GM13976 (cell line): ENCODE measurements around the gene GGT5.
"Not testable (repeated sequence)": the region's sequence is repeated elsewhere in the genome, so short reads cannot be mapped to it uniquely, and the experiment has no call there.

Experiments used
- DNase-seq: peaks from one replicate; pipeline ENCODE4 v3.0.0; 2012; ENCODE audit warnings: low spot score
- in situ Hi-C: fragments of 300-500 bp; cut with MboI; formaldehyde crosslinking; loops from one replicate; pipeline ENCODE4 v1.12.0; 2022; ENCODE audit warnings: low sequenced_read_pairs, mixed read lengths, inconsistent platforms; ENCODE audit not compliant: unreplicated experiment
- TF ChIP-seq, protein P1 (sequence below): IDR thresholded peaks from 2 replicates; pipeline ENCODE4 v1.5.1; 2012; ENCODE audit warnings: borderline replicate concordance, mild to moderate bottlenecking; ENCODE audit not compliant: insufficient read depth; ENCODE audit errors: extremely low read depth, missing control alignments, control extremely low read depth

GGT5 gene

DNA sequence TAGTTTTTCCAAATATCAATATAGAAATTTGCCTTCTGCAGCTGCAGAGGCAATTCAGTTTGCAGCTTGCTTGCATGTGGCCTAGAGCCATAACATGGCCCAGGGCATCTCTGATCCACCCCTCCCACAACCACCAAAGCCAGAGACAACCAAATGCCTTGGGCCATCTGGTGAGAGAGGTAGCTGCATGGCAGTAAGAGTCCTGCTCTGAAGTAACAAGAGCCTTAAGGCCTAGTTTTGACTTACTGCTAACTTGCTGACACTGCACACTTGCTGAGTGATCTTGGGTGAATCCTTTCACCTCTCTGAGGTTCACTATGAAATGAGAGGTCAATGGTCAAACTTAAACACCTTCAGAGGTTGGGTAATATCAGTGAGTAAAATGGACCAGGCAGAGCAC, 20.9 kb upstream of the GGT5 start:
- DNase-seq: no peak
- in situ Hi-C loops: no loop called here
- TF ChIP-seq, protein P1, sequence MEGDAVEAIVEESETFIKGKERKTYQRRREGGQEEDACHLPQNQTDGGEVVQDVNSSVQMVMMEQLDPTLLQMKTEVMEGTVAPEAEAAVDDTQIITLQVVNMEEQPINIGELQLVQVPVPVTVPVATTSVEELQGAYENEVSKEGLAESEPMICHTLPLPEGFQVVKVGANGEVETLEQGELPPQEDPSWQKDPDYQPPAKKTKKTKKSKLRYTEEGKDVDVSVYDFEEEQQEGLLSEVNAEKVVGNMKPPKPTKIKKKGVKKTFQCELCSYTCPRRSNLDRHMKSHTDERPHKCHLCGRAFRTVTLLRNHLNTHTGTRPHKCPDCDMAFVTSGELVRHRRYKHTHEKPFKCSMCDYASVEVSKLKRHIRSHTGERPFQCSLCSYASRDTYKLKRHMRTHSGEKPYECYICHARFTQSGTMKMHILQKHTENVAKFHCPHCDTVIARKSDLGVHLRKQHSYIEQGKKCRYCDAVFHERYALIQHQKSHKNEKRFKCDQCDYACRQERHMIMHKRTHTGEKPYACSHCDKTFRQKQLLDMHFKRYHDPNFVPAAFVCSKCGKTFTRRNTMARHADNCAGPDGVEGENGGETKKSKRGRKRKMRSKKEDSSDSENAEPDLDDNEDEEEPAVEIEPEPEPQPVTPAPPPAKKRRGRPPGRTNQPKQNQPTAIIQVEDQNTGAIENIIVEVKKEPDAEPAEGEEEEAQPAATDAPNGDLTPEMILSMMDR: no peak

DNA sequence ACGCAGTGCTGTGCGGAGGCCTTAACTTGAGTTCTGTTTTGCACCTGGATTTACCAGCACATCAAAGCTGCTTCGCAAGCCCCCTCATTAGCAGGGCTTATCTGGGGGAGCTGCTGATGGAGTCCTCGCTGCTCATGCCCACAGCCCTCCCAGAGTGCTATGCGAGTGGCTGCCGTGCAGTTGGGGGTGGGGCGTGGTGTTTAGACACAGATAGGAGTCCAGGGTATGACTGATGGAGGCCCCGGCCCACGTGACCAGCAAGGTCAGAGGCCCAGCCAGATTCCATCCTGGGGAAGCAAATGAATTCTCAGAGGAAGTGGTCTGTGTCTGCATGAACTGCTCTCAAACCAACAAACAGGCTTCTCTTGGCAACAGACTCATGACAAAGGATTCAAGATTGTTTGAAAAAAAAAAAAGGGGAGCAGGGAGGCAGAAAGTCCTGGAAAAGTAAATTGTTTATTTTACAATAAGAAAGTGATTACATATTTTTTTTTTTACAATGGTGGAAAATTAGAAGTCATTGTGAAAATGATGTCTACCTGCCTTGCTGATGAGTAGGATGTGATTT, 19.5 kb upstream of the GGT5 start:
- DNase-seq, in situ Hi-C loops: not testable (repeated sequence)

DNA sequence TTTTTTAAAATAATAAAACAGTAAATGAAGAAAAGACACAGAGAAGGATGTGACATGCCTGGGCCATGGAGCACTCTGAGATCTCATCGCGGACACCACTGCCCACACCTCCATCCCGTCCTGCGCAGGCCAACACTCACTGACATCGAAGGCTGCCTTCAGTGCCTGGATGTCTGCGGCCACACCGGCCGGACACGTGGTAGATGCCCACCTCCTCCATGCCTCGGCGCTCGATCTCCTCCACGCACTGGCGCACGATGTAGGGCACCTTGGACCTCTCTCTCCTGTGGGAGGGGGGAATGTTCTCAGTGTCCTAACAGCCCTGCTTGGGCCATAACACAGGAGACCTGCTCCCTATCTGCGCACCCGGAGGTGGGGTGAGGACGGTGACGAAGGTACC, 18.6 kb upstream of the GGT5 start:
- in situ Hi-C loops, DNase-seq: not testable (repeated sequence)

DNA sequence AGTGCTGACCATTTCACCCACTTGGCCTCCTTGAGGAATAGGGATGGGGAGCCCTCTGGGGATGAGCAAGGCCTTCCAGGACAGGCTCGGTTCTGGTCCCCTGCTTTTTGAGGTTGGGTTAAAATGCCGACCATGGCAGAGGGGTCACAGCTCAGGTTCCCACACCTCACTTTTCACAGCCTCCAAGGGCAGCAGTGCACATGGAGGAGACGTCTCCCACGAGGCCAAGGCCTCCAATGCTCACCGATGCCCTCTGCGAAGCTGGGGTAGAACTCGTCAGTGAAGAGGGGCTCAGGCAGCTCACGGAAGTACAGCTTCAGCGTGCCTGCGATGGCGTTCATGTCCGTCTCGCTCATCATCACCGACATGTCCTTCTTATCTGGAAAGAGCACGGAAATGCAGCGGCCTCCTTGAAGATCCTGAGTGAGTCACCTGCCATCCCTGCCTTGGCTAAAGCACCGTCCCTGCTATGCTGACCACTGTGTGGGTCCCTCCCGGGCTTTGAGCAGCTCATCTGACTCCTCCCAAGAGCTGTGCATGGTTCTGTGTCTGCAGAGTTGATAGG, 17.4 kb upstream of the GGT5 start:
- DNase-seq, in situ Hi-C loops: not testable (repeated sequence)

DNA sequence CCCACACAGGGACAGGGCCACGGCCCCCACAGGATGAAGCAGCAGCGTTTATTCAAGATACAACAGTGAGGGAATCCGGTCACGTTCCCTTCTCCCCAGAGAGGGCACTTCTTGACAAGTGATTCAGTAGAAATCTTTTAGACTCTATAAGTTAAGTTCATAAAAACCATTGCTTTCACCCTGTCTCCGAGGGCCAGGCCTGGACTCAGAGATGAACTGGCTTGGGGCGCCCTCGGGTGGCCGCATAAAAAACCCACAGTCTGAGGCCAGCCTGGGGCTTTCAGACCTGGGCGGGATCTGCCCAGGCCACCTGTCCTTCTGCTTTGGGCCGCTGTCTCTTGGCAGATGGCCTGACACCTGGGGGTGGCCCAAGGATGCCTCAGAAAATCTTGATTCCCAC, 14.6 kb upstream of the GGT5 start:
- in situ Hi-C loops: not testable (repeated sequence)
- peak; percentile 81 for DNase-seq
- TF ChIP-seq, protein P1: peak; percentile 32

DNA sequence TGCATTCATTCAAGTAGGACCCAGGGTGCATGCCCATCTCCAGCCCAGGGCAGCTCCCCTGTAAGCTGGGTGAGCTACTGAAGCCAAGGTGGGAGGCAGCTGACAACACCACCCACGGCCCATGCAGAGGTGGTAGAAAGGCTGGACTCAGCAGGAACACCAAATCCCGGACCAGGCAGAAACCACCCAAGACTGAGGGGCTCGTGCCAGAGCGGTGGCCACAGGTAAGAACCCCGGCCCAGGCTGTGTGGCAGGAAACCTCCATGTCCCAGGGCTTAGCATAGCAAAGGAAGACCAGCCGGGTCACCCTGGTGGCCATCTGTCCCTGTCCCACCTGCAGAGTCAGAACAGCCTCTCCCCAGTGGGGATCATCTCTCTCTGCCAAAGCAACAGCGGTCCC, 11.9 kb upstream of the GGT5 start:
- in situ Hi-C loops, DNase-seq: not testable (repeated sequence)

DNA sequence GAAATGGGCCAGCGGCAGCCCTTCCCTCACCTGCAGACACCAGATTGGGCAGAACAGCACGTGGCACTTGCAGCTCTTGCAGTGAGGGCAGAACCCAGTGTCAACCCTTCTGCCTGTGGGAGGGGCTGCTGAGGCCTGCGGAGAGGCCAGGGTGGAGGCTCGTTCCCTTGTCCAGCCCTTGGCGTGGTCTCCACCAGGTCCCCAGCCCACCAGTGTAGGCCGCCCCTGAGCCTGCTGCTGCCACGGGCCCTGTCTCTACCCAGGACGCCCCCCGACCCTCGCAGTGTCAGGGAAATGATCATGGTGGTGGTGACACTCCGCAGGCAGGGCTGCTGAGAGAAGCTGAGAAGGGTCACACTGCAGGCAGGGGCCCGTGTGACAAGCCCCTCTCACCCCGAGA, 11.3 kb upstream of the GGT5 start:
- in situ Hi-C loops, DNase-seq: not testable (repeated sequence)

DNA sequence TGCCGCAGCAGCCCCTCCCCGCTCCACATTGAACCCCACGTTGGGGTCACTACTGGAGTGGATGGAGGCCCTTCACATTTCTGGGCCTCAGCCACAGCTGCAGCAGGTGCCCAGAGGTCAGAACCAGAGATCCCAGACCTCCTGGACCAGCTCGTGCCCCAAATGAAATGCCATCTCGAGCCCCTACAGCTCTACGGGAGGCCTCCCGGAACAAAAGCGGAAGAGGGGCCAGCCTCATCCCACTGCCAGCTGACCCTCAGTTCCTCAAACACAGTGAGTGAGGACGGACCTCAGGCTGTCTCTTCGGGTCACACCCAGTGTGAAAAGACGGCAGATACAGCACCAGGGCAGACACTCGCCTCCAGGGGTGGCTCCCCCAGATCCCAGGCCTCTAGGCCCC, 8.2 kb upstream of the GGT5 start:
- in situ Hi-C loops: not testable (repeated sequence)

DNA sequence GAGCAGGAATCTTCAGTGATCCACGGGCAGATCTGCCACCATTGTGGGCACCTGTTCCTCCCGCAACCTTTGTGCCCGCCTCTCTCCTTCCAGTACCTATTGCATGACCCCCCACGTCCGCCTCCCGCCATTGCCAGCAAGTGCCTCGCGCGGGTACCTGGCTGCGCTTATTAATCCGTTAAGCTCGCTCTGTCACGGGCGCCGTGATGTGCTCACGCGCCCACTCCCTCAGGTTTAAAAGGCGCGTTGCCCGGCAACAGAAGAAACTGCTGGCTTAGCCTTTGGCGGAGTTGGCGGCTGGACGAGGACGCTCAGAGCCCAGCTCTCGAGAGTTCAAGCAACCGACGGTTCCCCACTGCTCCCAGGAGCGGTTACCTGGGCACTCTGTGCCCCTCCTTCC, 6.4 kb upstream of the GGT5 start:
- in situ Hi-C loops, DNase-seq: not testable (repeated sequence)

More for the DNA sequence above, 8.2 kb upstream of the GGT5 start:
- not testable (repeated sequence) for DNase-seq

DNA sequence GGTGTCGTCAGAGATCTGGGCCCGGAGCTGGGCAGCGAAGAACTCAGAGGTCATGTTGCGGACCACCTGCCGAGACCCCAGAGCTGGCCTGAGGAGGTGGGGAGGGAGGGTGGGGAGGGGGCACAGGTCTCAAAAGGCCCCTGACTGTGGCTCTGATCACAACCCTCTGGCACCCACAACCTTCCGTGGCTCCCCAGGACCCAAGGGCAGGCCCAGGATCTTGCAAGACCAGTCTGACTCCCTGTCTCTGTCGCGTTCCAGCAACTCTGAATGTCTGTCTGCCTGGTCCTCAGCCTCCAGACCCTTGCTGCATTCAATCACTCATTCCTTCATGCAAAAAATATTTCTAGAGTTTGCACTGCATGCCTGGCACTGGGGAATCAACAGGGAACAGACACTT, 4.5 kb upstream of the GGT5 start:
- DNase-seq, in situ Hi-C loops: not testable (repeated sequence)

DNA sequence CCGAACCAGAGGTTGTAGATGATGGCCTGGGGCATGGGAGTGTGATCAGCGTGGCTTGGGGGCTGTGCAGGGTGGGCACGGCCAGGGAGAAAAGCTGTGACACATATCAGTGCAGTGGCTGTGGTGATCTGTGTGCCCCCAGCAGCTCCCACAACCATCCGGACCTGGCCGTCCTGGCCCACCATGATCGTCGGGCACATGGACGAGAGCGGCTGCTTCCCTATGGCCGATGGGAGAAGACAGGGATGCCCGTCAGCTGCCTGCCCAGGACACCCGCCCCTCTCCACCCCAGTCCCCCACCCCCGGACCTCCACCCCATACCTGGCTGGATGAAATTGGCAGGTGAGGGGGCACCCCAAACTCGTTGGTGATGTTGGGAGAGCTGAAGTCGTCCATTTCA, 3.7 kb upstream of the GGT5 start:
- DNase-seq, in situ Hi-C loops: not testable (repeated sequence)

DNA sequence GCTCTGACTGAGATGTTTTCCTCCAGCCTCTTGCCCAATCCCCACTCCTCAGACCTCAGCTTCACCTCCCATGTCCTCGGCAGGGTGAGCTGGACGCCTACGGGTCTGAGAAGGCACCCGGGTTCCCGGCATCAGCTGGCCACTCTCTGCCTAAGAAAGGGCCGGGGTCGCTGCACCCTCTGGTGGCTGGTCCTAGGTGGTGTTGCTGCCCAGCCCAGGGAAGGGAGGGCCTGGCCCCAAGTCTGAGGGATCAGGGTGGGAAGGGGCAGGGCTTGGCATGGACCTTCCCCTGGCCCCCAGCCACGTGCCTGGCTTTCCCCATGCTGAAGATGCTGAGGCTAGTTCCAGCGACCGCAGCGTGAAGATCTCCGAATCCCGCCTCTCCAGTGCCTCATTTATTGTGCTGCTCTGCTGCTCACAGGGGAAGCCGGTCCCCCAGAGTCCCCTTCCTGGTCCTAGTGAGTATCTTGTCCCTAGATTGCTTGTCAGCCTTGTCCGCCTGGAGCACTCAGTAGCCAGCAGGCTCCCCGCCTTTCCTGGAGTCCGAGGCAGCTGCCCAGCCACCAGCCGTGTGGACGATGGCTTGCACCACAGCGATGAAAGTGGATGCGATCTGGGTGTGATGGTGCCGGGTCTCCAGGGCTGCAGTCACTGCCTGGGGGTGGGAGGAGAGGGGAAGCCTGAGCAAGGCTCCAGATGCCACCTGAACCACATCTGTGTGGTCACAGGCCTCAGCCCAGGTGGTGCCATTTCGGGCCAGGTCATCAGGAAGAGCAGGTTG, 2.9 kb upstream of the GGT5 start:
- peak; percentile 89 for DNase-seq
- in situ Hi-C loops: no loop called here
- TF ChIP-seq, protein P1: peak; percentile 37
